NCI-H2081 treated with DMSO at 0.1 percent for 48 hours (cell line): ENCODE data around the gene PIGO.

ENCODE experiments used
- DNase-seq: peaks from one replicate; lab custom pipeline; 2025; lab: John Stamatoyannopoulos, UW

The PIGO gene

GRCh38 chr9:35106343-35106730, 9.9 kb upstream of the PIGO start:
- DNase-seq: no peak

GRCh38 chr9:35105571-35106342, 9.4 kb upstream of the PIGO start:
- DNase-seq: no peak

- DNase-seq: no peak
Observed at GRCh38 chr9:35105126-35105525, 8.7 kb upstream of the PIGO start.

GRCh38 chr9:35104586-35104985, 8.2 kb upstream of the PIGO start:
- DNase-seq: no peak

GRCh38 chr9:35103660-35104191, 7.3 kb upstream of the PIGO start:
- no peak for DNase-seq

GRCh38 chr9:35102769-35103659, 6.6 kb upstream of the PIGO start, which contains the start of gene STOML2:
Gene STOML2, minus strand, starts transcription at chr9:35103131. Its CDS starts 37 bp downstream, at chr9:35103094.
- DNase-seq: peak; percentile 87

GRCh38 chr9:35102465-35102768, 6.0 kb upstream of the PIGO start:
- no peak for DNase-seq

- DNase-seq: no peak
Observed at GRCh38 chr9:35097573-35097972, 1.2 kb upstream of the PIGO start.

GRCh38 chr9:35091536-35091935, 4.9 kb downstream of the PIGO start:
- no peak for DNase-seq

- DNase-seq: no peak
Observed at GRCh38 chr9:35089434-35089833, 7.0 kb downstream of the PIGO start.

- DNase-seq: no peak
Observed at GRCh38 chr9:35085078-35085477, 11.3 kb downstream of the PIGO start.

- DNase-seq: peak; percentile 86
Observed at GRCh38 chr9:35079426-35080341, 16.7 kb downstream of the PIGO start, which contains the start of gene FANCG. Gene FANCG, minus strand, starts transcription at chr9:35079942. Its CDS starts 418 bp downstream, at chr9:35079524.

GRCh38 chr9:35079041-35079425, 17.4 kb downstream of the PIGO start:
- DNase-seq: no peak

GRCh38 chr9:35078066-35078465, 18.3 kb downstream of the PIGO start:
- DNase-seq: no peak

- DNase-seq: no peak
Observed at GRCh38 chr9:35076848-35077247, 19.5 kb downstream of the PIGO start.

- no peak for DNase-seq
Observed at GRCh38 chr9:35075358-35075757, 21.0 kb downstream of the PIGO start.

- DNase-seq: no peak
Observed at GRCh38 chr9:35074791-35075190, 21.6 kb downstream of the PIGO start.

GRCh38 chr9:35074141-35074540, 22.2 kb downstream of the PIGO start:
- DNase-seq: no peak

GRCh38 chr9:35073279-35073612, 23.1 kb downstream of the PIGO start:
- no peak for DNase-seq

- DNase-seq: peak; percentile 98
Observed at GRCh38 chr9:35072461-35073278, 23.7 kb downstream of the PIGO start, which contains the start of gene VCP. Gene VCP, minus strand, starts transcription at chr9:35072625. Its CDS starts 272 bp downstream, at chr9:35072353.
